SH-SY5Y (cell line): ENCODE measurements around the gene PRR33.

Source experiments
- GATA2 ChIP-seq: IDR thresholded peaks from 2 replicates; pipeline ENCODE4 v1.6.1; 2011; ENCODE audit warnings: mild to moderate bottlenecking, low read depth, low read length
- GATA3 ChIP-seq: IDR thresholded peaks from 2 replicates; pipeline ENCODE4 v1.6.1; 2011; ENCODE audit warnings: low read depth, mild to moderate bottlenecking, low read length, moderate library complexity

- no peak for TF ChIP-seq GATA3
- no peak for TF ChIP-seq GATA2
Observed at GRCh38 chr11:1936072-1936780, 44.5 kb upstream of the PRR33 start.
